ENCODE data around the gene DNAH3.
A peak's percentile ranks its signal among the peaks of the same experiment; 100 is the strongest.
"Not testable (repeated sequence)": the region's sequence is repeated elsewhere in the genome, so short reads cannot be mapped to it uniquely, and the experiment has no call there.

DNAH3 gene

DNA sequence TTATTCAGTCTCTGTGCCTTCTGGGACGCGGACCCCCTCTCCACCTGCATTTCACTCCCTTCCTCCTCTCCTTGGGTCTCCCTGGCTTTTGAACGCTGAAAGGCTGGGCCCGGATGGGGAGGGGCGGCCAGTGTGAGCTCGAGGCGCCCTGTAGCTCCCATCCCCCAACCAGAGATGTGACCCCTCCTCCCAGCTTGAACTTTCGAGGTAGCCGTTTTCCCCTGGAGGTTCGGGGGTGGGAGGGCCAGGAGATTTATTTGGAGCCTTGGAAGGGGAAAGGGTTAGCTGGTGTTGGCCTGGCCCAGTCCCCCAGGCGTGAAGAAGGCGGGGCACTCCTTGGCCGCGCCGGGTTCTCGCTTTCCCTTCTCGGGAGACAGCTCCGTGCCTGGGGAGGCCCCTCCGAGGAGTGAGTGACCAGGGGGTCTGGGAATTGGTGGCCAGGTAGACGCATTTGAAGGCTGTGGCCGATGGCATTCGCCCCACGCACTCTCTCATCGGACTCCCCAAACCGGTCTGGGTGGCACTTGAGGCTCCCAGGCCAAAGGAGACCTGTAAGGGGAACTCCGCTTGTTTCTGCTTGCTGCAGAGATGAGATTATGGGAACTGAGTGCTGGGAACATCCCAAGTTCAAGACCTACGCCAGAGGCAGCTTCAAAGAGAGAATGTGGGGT lies 8.8 kb upstream of the DNAH3 start:
- peak; percentile 9 for DNase-seq (ENCODE audit: low read depth)
- TF ChIP-seq MYC (IDR thresholded peaks at IDR 0.05; ENCODE audit: low read depth, low read length) (no peak), POLR2A (IDR thresholded peaks at IDR 0.05; ENCODE audit: extremely low read depth, insufficient read length) (no peak), CTCF (IDR thresholded peaks at IDR 0.05; ENCODE audit: low read depth, low read length) (no peak), MAX (IDR thresholded peaks at IDR 0.05; ENCODE audit: low read depth, low read length) (no peak)
- H3K4me3 ChIP-seq (ENCODE audit: low read depth, low read length): peak overlapping the region; percentile 52

DNA sequence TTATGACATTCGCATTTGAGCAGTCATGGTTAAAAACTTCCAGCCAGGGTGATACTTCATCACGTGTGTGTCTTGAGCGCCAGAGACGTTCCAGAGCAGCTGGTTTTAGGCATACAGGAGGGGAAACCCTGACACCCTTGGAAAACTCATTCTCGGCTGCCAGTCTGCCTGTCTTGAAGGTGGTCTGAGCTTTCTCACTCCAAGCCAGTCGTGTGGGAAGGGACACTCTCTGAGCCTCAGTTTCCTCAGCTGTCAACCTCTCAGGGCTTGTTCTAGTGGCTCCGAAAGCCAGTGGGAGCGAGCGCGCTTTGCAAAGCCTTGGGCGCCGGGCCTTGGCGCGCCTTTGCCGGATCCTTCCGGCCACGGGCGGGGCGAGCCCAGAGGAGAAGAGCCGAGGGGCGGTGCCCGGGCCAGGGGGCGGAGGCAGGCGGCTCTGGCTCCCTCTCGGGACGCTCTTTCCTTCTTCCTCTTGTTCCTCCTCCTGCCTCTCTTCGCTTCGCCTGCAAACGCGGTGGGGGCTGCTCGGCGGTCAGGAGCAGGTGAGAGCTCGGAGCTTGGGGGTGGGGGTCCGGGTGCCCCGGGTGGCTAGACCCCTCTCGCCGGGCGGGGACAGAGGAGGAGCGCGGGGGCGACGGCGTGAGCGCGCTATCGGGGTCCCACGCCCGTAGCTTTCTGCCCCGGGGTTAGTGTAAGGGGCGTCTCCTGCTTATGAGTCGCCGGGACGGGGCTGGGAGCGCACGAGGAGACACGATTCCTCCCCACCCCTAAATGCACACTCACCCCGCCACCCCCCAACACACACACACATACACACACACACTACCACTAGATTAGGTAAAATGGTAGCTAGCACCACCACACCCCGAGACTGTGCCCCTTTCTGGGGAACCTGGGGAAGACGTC lies 7.8 kb upstream of the DNAH3 start, which contains the start of gene LDAF1:
Gene LDAF1 (plus strand): TSS at position 467 of the 903 bp plus-strand sequence. CDS start 2,509 bp downstream, outside the sequence.
- peak; percentile 84 for DNase-seq (ENCODE audit: low read depth)
- H3K4me3 ChIP-seq (ENCODE audit: low read depth, low read length): peak within 1 kb of the TSS; percentile 53

GRCh38 chr16:21157632-21158031 lies 7.0 kb upstream of the DNAH3 start:
- no peak overlapping the region for H3K4me3 ChIP-seq (ENCODE audit: low read depth, low read length)
- no peak for DNase-seq (ENCODE audit: low read depth)
- TF ChIP-seq POLR2A (IDR thresholded peaks at IDR 0.05; ENCODE audit: extremely low read depth, insufficient read length) (no peak), CTCF (IDR thresholded peaks at IDR 0.05; ENCODE audit: low read depth, low read length) (no peak), MAX (IDR thresholded peaks at IDR 0.05; ENCODE audit: low read depth, low read length) (no peak), MYC (IDR thresholded peaks at IDR 0.05; ENCODE audit: low read depth, low read length) (no peak)

More for the DNA sequence above, 7.8 kb upstream of the DNAH3 start, which contains the start of gene LDAF1:
- TF ChIP-seq MYC (IDR thresholded peaks at IDR 0.05; ENCODE audit: low read depth, low read length) (peak; percentile 37; the same call in 1 of the 2 replicates), POLR2A (IDR thresholded peaks at IDR 0.05; ENCODE audit: extremely low read depth, insufficient read length) (peak; percentile 47), CTCF (IDR thresholded peaks at IDR 0.05; ENCODE audit: low read depth, low read length) (no peak), MAX (IDR thresholded peaks at IDR 0.05; ENCODE audit: low read depth, low read length) (0 out of 2 replicates have a peak, but pooled peaks have one; percentile 26)

DNA sequence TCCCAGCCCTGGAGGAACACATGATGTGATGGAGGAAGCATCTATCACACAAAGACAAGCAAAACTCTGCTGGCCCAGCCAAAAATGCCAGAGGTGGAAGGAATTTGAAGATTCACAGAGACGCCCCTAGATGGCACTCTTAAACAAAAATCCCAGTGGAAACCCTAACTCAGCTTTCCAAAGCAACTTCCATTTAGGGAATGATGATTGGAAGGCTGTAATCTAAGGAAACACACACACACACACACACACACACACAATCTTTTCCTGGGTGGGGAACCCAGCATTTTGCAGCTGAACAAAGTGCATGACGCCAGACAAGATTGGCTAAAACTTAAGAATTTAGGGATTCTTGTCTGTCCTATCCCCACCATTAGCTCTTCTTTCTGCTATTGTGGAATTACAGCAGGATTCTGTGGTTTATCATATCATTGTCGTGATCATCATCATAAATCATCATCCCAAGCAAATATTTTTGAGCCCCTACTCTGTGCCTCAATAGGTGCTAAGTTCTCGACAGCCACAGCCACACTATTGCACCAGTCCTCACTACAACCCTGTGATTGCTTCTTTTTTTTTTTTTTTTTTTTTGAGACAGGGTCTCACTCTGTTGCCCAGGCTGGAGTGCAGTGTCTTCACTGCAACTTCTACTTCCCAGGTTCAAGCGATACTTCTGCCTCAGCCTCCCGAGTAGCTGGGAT lies 6.3 kb upstream of the DNAH3 start:
- TF ChIP-seq CTCF (IDR thresholded peaks at IDR 0.05; ENCODE audit: low read depth, low read length) (peak; percentile 50), MAX (IDR thresholded peaks at IDR 0.05; ENCODE audit: low read depth, low read length) (no peak)
- DNase-seq (ENCODE audit: low read depth): peak; percentile 40
- no peak overlapping the region for H3K4me3 ChIP-seq (ENCODE audit: low read depth, low read length)

DNA sequence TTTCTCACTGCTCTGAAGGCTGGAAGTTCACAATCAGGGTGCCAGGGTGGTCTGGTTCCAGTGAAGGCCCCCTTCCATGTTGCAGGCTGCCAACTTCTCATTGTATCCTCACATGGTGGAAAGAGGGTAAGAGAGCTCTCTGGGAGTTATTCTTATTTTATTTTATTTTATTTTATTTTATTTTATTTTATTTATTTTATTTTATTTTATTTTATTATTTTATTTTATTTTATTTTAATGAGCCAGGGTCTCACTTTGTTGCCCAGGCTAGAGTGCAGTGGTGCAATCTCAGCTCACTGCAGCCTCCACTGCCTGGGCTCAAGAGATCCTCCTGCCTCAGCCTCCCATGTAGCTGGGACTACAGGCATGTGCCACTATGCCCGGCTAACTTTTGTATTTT lies 5.4 kb upstream of the DNAH3 start:
- H3K4me3 ChIP-seq (ENCODE audit: low read depth, low read length); DNase-seq (ENCODE audit: low read depth): not testable (repeated sequence)

- not testable (repeated sequence) for DNase-seq (ENCODE audit: low read depth); H3K4me3 ChIP-seq (ENCODE audit: low read depth, low read length)
Observed at GRCh38 chr16:21153124-21153729, 2.6 kb upstream of the DNAH3 start.

DNA sequence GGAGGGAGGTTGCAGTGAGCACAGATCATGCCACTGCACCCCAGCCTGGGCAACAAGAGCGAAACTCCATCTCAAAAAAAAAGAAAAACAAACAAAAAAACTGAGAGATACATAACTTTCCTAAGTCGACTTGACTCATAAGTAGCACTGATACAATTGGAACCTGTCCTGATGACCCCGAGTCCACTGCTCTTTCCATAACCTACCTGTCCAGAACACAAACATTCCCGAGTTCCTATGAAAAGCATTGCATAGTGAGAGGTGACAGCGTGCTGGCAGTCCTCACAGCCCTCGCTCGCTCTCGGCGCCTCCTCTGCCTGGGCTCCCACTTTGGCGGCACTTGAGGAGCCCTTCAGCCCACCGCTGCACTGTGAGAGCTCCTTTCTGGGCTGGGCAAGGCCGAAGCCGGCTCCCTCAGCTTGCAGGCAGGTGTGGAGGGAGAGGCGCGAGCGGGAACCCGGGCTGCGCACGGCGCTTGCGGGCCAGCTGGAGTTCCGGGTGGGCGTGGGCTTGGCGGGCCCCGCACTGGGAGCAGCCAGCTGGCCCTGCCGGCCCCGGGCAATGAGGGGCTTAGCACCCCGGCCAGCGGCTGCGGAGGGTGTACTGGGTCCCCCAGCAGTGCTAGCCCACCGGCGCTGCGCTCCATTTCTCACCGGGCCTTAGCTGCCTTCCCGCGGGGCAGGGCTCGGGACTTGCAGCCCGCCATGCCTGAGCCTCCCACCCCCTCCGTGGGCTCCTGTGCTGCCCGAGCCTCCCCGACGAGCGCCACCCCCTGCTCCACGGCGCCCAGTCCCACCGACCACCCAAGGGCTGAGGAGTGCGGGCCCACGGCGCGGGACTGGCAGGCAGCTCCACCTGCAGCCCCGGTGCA lies 1.7 kb upstream of the DNAH3 start:
- DNase-seq (ENCODE audit: low read depth); H3K4me3 ChIP-seq (ENCODE audit: low read depth, low read length): not testable (repeated sequence)

All from NB4 (cell line).